Measurements from ENCODE around the gene KCTD8.

DNA sequence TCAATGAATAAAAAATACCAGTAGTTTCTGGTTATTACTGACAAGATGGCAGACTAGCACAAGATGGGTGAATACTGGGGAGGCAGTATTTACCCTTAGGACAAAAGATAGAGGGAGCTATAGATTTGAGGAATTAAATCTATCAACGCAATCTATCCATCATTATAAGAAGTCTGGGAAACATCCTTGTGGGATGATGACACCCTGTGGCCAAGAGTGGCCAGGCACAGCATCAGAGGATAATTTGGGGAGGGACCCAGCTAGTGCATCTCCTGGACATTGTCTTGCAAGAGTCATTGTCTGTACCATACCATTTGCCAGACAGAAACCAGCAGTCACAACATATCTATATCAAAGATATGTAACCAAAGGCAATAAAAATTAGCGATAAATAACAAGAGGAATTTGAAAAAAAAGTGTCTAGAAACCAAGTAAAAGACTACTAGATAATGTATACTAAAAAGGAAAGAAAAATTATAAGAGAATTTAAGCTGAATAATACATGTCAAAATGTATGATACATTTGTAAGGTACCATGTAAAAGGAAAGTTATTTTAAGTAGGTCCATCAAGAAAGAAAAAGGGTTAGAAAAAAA, 22.9 kb downstream of the KCTD8 start:
- no peak for TF ChIP-seq CTCF (IDR thresholded peaks at IDR 0.05; ENCODE audit: borderline replicate concordance, extremely low read depth, low read length, poor library complexity, severe bottlenecking)
- TF ChIP-seq EZH2 (IDR thresholded peaks at IDR 0.05; ENCODE audit: borderline replicate concordance, low read depth, low read length, severe bottlenecking), result no peak
